HepG2 (cell line): Measurements from ENCODE around the gene ABI3BP. TPM values are rescaled to one million over a fixed set of nuclear protein-coding genes. Genes with fewer than 3 reads are reported as not detected.

Experiments
- ATAC-seq: fragments of 200-7000 bp; cut with Tn5 transposase; 3 replicates; pipeline ENCODE4 v1.9.1; 2020; ENCODE audit warnings: mild to moderate bottlenecking, moderate library complexity
- BruUV-seq: library from RNA; stranded (reverse); fragments of 400-500 nt; replicated peaks from 2 replicates; lab custom pipeline; 2021; lab: Mats Ljungman, UMichigan
- CTCF ChIA-PET: fragments of 300-600 bp; formaldehyde crosslinking; extraction: SDS; loops from one replicate; lab custom pipeline; 2021; ENCODE audit warnings: low total read pairs, inconsistent platforms, low intra/inter-chr PET ratio; lab: Yijun Ruan, JAX
- POLR2A ChIA-PET: fragments of 350-600 bp; sonication (Branson Sonifier 250); formaldehyde crosslinking; loops from one replicate; lab custom pipeline; 2020; ENCODE audit warnings: antibody characterized with exemption, inconsistent platforms; lab: Yijun Ruan, JAX
- DNase-seq: peaks from one replicate; pipeline ENCODE4 v3.0.0-alpha.2; 2015; ENCODE audit warnings: low spot score
- FAIRE-seq: peaks from 3 replicates; lab custom pipeline; 2011; peaks lifted over from hg19 to GRCh38; lab: Jason Lieb, UNC
- H2AFZ ChIP-seq: one replicate; pipeline ENCODE4 v1.6.1; 2011; ENCODE audit warnings: low read length, inconsistent platforms
- H3K27ac ChIP-seq: fragments of 300-600 bp; 3 replicates; pipeline ENCODE4 v1.8.0; 2011; ENCODE audit warnings: mixed run types, mild to moderate bottlenecking, mixed read lengths, low read length, inconsistent platforms; ENCODE audit not compliant: insufficient read depth; ENCODE audit errors: extremely low read length
- H3K27me3 ChIP-seq, 2 experiments: fragments of 200-600 bp in 1 of 2; 2 replicates in 1 of 2; 3 replicates in 1 of 2; pipeline versions ENCODE4 v1.6.0 to v1.8.0; 2011; ENCODE audit warnings: low read length in 2 of 2, mild to moderate bottlenecking in 2 of 2, moderate library complexity in 2 of 2, inconsistent platforms in 1 of 2; ENCODE audit not compliant: insufficient read depth in 2 of 2, control insufficient read depth in 1 of 2
- H3K36me3 ChIP-seq, 2 experiments: fragments of 200-600 bp in 1 of 2; replicated peaks in 1 of 2; 2 replicates in 1 of 2; 3 replicates in 1 of 2; pipeline versions ENCODE4 v1.5.1 to v1.8.0; 2011; ENCODE audit warnings: low read length in 2 of 2, inconsistent platforms in 1 of 2; ENCODE audit not compliant: insufficient read depth in 2 of 2, control insufficient read depth in 1 of 2
- H3K4me1 ChIP-seq: 2 replicates; pipeline ENCODE4 v1.5.1; 2012; ENCODE audit warnings: low read length, inconsistent platforms; ENCODE audit not compliant: insufficient read depth
- H3K4me2 ChIP-seq: 2 replicates; pipeline ENCODE4 v1.6.0; 2011; ENCODE audit warnings: low read depth, low read length, inconsistent platforms
- H3K4me3 ChIP-seq, 3 experiments: fragments of 200-600 bp in 1 of 3; sonication (generic), shearing (Covaris generic) in 1 of 3; replicated peaks in 1 of 3; 2 replicates each; pipeline ENCODE4 v1.5.1; 2011 to 2016; ENCODE audit warnings: low read length in 3 of 3, inconsistent platforms in 2 of 3, low read depth in 2 of 3, mild to moderate bottlenecking in 2 of 3, control low read depth in 1 of 3, mixed read lengths in 1 of 3; ENCODE audit not compliant: insufficient read depth in 1 of 3
- H3K79me2 ChIP-seq: one replicate; pipeline ENCODE4 v1.6.1; 2011; ENCODE audit warnings: low read length, inconsistent platforms; ENCODE audit not compliant: insufficient read depth
- H3K9ac ChIP-seq: 2 replicates; pipeline ENCODE4 v1.6.0; 2011; ENCODE audit warnings: mild to moderate bottlenecking, low read depth, low read length, inconsistent platforms; ENCODE audit not compliant: insufficient read depth
- H3K9me3 ChIP-seq: 2 replicates; pipeline ENCODE4 v1.5.1; 2012; ENCODE audit warnings: mild to moderate bottlenecking, low read length
- H4K20me1 ChIP-seq: 2 replicates; pipeline ENCODE4 v1.6.0; 2011; ENCODE audit warnings: inconsistent platforms, mild to moderate bottlenecking, low read length, moderate library complexity; ENCODE audit not compliant: insufficient read depth
- CREM ChIP-seq, 2 experiments: sonication (generic) in 1 of 2; formaldehyde crosslinking in 1 of 2; IDR thresholded peaks; 2 replicates each; pipeline versions ENCODE4 v1.4.0 to v1.6.1; 2016 to 2020; ENCODE audit warnings: antibody characterized with exemption in 1 of 2, mild to moderate bottlenecking in 1 of 2, missing genetic modification reagents in 1 of 2
- FUBP1 ChIP-seq: sonication (generic); formaldehyde crosslinking; IDR thresholded peaks from 2 replicates; pipeline ENCODE4 v1.5.1; 2020; ENCODE audit warnings: missing genetic modification reagents, mild to moderate bottlenecking, borderline replicate concordance
- GATAD2A ChIP-seq: IDR thresholded peaks from 2 replicates; pipeline ENCODE4 v1.6.1; 2016
- MAFG ChIP-seq: sonication (generic); formaldehyde crosslinking; IDR thresholded peaks from 2 replicates; pipeline ENCODE4 v1.5.1; 2020; ENCODE audit warnings: mild to moderate bottlenecking, missing genetic modification reagents
- PCBP1 ChIP-seq: fragments of 200-400 bp; formaldehyde crosslinking; IDR thresholded peaks from 2 replicates; pipeline ENCODE4 v1.6.1; 2017; ENCODE audit warnings: mild to moderate bottlenecking, low read depth, low read length, borderline replicate concordance
- POLR2A ChIP-seq, 2 experiments: IDR thresholded peaks; 2 replicates each; pipeline ENCODE4 v1.6.1; 2011; ENCODE audit warnings: low read depth in 2 of 2, low read length in 2 of 2, mild to moderate bottlenecking in 1 of 2, moderate library complexity in 1 of 2; ENCODE audit not compliant: insufficient read depth in 1 of 2
- POLR2AphosphoS2 ChIP-seq: IDR thresholded peaks from 2 replicates; pipeline ENCODE4 v1.6.1; 2011; ENCODE audit warnings: low read depth, low read length, improper control_type of control experiment
- PRPF4 ChIP-seq: fragments of 200-400 bp; formaldehyde crosslinking; IDR thresholded peaks from 2 replicates; pipeline ENCODE4 v1.6.1; 2016; ENCODE audit warnings: low read length, low read depth; ENCODE audit not compliant: poor library complexity, severe bottlenecking
- SYNCRIP ChIP-seq: fragments of 200-400 bp; formaldehyde crosslinking; IDR thresholded peaks from 2 replicates; pipeline ENCODE4 v1.6.1; 2018; ENCODE audit warnings: mild to moderate bottlenecking, low read depth, low read length; ENCODE audit not compliant: insufficient read depth
- ZBTB3 ChIP-seq: sonication (generic); formaldehyde crosslinking; IDR thresholded peaks from 2 replicates; pipeline ENCODE4 v1.4.0; 2020; ENCODE audit warnings: low read depth, mild to moderate bottlenecking, moderate library complexity, missing genetic modification reagents, borderline replicate concordance
- ZNF275 ChIP-seq: sonication (generic); formaldehyde crosslinking; IDR thresholded peaks from 2 replicates; pipeline ENCODE4 v1.8.0; 2022; ENCODE audit warnings: missing genetic modification reagents, mild to moderate bottlenecking, inconsistent platforms, borderline replicate concordance
- ZNF609 ChIP-seq: sonication (generic); formaldehyde crosslinking; IDR thresholded peaks from 2 replicates; pipeline ENCODE4 v1.4.0; 2020; ENCODE audit warnings: mild to moderate bottlenecking, missing genetic modification reagents, borderline replicate concordance
- WGBS: methylation state at CpG from one replicate; pipeline ENCODE4 v1.1.6; 2017; ENCODE audit warnings: low lambda C conversion rate; 5-methylcytosine and 5-hydroxymethylcytosine counted together
- in situ Hi-C: cut with HindIII; loops from 2 replicates; pipeline ENCODE4 v1.10.0; 2017; ENCODE audit warnings: low pct_unique_long_range_greater_than_20kb; ENCODE audit not compliant: extremely low pct_ligation_motif_present
- intact Hi-C: fragments of 100-400 bp; cut with micrococcal nuclease; formaldehyde crosslinking; loops from one replicate; pipeline ENCODE4 v1.10.0; 2022; ENCODE audit not compliant: unreplicated experiment
- polyA plus RNA-seq, 8 experiments: library from polyadenylated mRNA; depleted of rRNA in 3 of 8; stranded (reverse) in 7 of 8; unstranded in 1 of 8; fragments of >200 nt; fragmentation: Illumina TruSeq in 4 of 8; extraction: Trizol in 4 of 8; gene quantifications; 2 replicates each; pipeline versions ENCODE4 v1.2.1 to v1.2.3, GENCODE V29; 2011 to 2016; ENCODE audit warnings: low read depth in 4 of 8, missing spikeins in 1 of 8, mixed read lengths in 1 of 8; ENCODE audit not compliant: insufficient read depth in 1 of 8
- total RNA-seq, 5 experiments: library from RNA; depleted of rRNA; stranded (reverse); fragments of >200 nt; fragmentation: Illumina TruSeq; extraction: Trizol; gene quantifications; 2 replicates each; pipeline ENCODE4 v1.2.3, GENCODE V29; 2016; ENCODE audit warnings: low read depth in 1 of 5

The ABI3BP gene
- total and polyA plus RNA-seq, 2 of the 13 experiments (the other 11 are each of a cell fraction or from before 2014, with no cell fraction given) = not detected

GRCh38 chr3:100709842-100710260, 283.4 kb downstream of the ABI3BP start (continued):
- TF ChIP-seq PRPF4 = peak; percentile 38
- TF ChIP-seq PCBP1 = peak; percentile 86; the same call in 1 of the 2 replicates
- TF ChIP-seq ZNF609 (CRISPR knock-in tag) = no peak

GRCh38 chr3:100708989-100709841, 284.0 kb downstream of the ABI3BP start, which contains the start of gene TFG:
Gene TFG, plus strand, starts transcription at chr3:100709494. Its CDS starts 4,192 bp downstream, at chr3:100713686.
- Histone ChIP-seq H3K9me3 (no peaks in the 10 kb centered on the region), H3K4me1 (peaks cover 39% of the 10 kb centered on the region), H3K4me2 (peak within 1 kb of the TSS; percentile 90), H3K27me3 (no peaks in the 10 kb centered on the region; a peak in 1 of 5 replicates), H2AFZ (peak within 1 kb of the TSS; percentile 86), H3K4me3 (peak within 1 kb of the TSS; percentile 68 to 91 (median 82)), H3K36me3 (peaks cover 0 to 12% of the 10 kb centered on the region in 2 experiments; a peak in 1 of 5 replicates), H3K9ac (peak within 1 kb of the TSS; percentile 88), H3K27ac (peak within 1 kb of the TSS; percentile 95), H4K20me1 (peaks cover 18% of the 10 kb centered on the region), H3K79me2 (peaks cover 43% of the 10 kb centered on the region)
- CTCF ChIA-PET = no interaction called here
- WGBS = 1% methylated on average over 48 of the region's 76 CpGs
- peak; percentile 97 for DNase-seq
- ATAC-seq = peak; percentile 98
- BruUV-seq = no TSS peak
- FAIRE-seq = peak; percentile 83
- in situ Hi-C loops (loop anchor here (25.0 kb wide), 3 partner anchors 97 to 897 kb away; partner anchors contain the start of genes ADGRG7 and CMSS1), intact Hi-C loops (loop anchor here (1.0 kb wide), 1 partner anchor 107 kb away; no protein-coding TSS in a partner anchor)
- POLR2A ChIA-PET = interaction anchor here (0.6 to 1.8 kb wide), 9 partner anchors 10 to 645 kb away, joined by 3 to 5 read pairs (median 4); partner anchors contain the start of gene LNP1
- TF ChIP-seq CREM (IDR thresholded peaks at IDR 0.05) = peak; percentile 87
- TF ChIP-seq CREM (CRISPR knock-in tag; IDR thresholded peaks at IDR 0.05) = no peak
- TF ChIP-seq SYNCRIP = no peak
- TF ChIP-seq FUBP1 (CRISPR knock-in tag) = no peak
- TF ChIP-seq POLR2A (IDR thresholded peaks at IDR 0.05; ENCODE audit: insufficient read depth in 1 of 2, low read depth in 2 of 2, low read length in 2 of 2) = peak; percentile 63 to 64; a peak in 3 of 4 replicates
- 0 out of 2 replicates have a peak, but pooled peaks have one; percentile 68 for TF ChIP-seq ZBTB3 (CRISPR knock-in tag)
- peak; percentile 52; the same call in 1 of the 2 replicates for TF ChIP-seq ZNF275
- no peak; the same call in 1 of the 2 replicates for TF ChIP-seq GATAD2A (CRISPR knock-in tag)
- no peak for TF ChIP-seq MAFG
- no peak for TF ChIP-seq POLR2AphosphoS2
